ENCODE results near the gene AKAP12.
"Not testable (repeated sequence)": the region's sequence is repeated elsewhere in the genome, so short reads cannot be mapped to it uniquely, and the experiment has no call there.

AKAP12 gene

DNA sequence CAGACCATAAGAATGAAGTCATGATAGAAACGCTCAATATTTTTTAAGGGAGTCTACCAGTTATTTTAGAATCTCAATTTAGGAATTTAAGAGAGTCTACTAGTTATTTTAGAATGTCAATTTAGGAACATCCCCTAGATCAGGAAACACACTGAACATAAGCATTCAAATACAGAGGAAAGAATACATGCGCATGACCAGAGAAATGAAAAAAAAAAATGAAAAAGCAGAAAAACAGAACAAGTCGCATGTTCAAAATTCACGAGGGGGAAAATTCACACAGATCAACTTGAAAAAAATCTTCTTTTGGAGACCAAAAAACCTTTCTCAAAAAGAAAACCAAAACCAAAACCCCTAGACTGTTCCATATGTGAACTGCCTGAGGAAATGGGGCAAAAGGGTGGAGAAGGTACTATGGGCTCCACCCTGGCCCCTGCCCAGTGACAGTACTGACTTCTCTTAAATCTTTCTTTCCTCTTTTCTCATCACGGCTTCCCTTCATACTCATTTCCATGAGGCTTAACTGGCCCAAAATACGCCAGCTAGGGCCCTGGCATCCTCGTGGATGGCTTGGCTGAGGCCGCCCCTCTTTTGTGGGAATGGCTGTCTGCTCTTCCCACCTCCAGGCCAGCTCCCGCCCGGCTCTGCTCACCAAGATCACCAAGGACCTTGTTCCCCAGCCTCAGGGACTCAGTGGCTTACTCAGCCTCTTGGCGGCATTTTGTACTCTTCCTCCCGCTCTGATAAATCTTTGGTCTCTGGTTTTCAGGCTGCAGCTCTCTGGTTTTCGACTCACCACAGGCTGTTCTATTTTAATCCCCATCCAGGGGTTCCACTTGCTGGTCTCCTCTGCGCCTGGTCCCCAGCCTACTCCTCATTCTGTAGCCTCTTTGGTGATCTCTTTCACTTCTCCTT is 140.4 kb downstream of the AKAP12 start:
- no peak for DNase-seq (ENCODE audit: low read depth in 2 of 2)

GRCh38 chr6:151380848-151381205 is 141.1 kb downstream of the AKAP12 start:
- DNase-seq (ENCODE audit: low read depth in 2 of 2): no peak

DNA sequence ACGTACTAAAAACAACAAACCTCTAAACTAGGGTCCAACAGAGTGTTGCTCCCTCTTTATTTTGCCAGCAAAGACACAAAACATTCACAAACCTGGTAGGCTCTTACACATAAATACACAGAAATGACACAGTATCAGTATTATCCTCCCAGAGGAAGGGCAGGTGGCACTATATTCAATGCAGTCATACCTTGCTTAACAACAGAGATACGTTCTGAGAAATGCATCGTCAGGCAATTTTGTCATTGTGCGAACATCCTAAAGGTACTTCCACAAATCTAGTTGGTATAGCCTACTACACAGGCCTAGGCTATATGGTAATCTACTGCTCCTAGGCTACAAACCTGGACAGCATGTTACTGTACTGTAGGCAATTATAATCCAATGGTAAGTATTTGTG is 142.0 kb downstream of the AKAP12 start:
- DNase-seq (ENCODE audit: low read depth in 2 of 2): no peak

- DNase-seq (ENCODE audit: low read depth in 2 of 2): not testable (repeated sequence)
Measured at GRCh38 chr6:151382631-151383030, 142.9 kb downstream of the AKAP12 start.

DNA sequence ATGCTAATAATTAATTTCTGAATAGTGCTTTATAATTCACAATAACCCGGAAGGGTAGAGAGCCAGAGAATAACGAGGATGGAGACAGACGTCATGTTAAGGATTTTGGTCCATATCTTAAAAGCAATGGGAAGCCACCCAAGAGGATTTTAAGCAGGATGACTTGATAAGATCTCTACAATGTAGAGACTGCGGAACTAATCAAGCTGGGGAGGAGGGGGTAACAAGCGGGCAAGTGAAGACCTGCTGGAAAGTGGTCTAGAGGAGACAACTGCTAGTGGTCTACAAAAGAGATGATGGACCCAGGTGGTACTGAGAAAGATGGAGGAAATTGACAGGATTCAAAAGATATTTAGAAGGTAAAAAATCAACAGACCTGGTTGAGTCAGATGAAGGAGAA is 144.4 kb downstream of the AKAP12 start:
- no peak for DNase-seq (ENCODE audit: low read depth in 2 of 2)

- DNase-seq (ENCODE audit: low read depth in 2 of 2): no peak
Measured at GRCh38 chr6:151385177-151385576, 145.4 kb downstream of the AKAP12 start.

DNA sequence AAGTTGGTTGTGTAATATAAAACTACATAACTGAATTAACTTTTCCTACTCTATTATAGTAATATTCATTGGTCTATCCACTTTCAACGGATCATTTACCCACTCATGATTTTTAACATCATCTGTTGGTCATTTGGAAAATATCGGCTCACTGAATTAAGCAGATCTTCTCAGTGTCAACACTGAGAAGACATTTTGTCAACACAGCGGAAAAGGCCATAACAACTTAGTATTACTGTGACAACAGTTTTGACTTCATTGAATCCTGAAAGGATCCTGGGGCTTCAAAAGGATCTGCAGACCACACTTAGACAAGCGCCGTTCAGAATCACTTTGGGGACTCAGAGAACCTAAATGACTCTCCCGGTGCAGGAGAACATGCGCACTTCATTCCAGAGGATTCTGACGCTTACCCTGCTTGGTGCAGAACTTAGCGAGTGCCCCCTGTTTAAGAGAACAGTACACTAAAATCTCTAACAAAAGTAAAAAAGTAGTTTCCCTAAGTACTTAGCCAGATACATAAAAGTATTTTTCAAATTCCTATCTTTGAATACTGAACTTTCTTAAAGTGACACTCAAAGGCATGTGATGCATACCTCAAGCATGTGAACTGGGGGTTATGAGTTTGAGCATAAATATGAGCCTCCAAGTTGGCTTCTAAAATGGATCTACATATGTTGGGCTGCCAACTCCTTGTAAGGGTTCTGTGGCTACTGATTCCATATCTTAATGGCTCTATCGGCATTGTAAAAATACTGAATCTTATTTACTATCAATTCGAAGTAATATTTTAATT is 147.6 kb downstream of the AKAP12 start:
- no peak for DNase-seq (ENCODE audit: low read depth in 2 of 2)

DNA sequence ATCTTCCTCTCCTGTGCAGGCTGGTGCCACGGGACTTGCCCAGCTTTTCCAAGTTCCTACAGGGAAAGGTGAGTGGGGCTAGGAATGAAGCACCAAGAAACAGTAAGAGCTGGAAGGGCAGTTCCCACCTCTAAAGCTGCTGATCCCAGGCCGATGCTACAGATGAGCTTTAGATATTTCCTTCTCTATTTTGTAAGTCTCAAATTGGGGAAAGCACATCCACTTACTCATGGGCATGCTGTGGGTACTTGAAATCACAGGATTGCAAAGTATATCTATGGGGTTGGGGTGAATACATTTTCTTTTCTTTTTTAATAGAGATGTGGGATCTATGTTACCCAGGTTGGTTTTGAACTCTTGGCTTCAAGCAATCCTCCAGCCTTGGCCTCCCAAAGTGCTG is 148.5 kb downstream of the AKAP12 start:
- DNase-seq (ENCODE audit: low read depth in 2 of 2): no peak

GRCh38 chr6:151388997-151389617 is 149.3 kb downstream of the AKAP12 start:
- no peak for DNase-seq (ENCODE audit: low read depth in 2 of 2)

GRCh38 chr6:151389618-151390275 is 150.0 kb downstream of the AKAP12 start:
- no peak for DNase-seq (ENCODE audit: low read depth in 2 of 2)

- DNase-seq (ENCODE audit: low read depth in 2 of 2): peak; percentile 93 to 97
Measured at GRCh38 chr6:151390276-151390850, 150.6 kb downstream of the AKAP12 start.

DNA sequence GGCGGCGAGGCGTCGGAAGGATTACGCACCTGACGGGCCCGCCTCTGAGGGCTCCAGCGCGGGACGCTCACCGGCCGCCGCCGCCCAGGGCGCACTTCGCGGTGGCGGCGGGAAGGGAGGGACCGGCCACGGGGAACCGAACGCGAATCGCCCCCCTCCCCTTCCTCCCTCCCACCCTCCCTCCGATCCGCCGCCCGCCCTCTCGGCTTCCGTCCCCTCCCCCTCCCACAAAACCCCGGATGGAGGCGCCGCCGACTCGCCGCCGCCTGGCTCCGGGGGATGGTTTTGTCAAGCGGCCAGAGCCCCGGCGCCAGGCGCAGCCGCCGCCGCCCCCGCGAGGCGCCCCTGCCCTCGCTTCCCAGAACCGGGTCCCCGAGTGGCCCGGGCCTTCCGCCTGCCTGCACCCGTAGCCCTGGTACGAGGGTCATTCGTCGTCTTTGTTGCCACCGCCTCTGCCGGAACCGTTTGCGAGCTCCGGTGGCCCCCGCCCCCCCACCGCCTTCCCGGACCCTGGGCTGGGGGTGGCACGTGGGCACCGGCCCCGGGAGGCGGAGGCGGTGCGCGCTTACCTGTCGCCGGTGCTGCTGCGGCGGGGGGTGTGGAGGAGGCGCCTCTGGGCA is 151.2 kb downstream of the AKAP12 start:
- DNase-seq (ENCODE audit: low read depth in 2 of 2): peak; percentile 68 to 69

DNA sequence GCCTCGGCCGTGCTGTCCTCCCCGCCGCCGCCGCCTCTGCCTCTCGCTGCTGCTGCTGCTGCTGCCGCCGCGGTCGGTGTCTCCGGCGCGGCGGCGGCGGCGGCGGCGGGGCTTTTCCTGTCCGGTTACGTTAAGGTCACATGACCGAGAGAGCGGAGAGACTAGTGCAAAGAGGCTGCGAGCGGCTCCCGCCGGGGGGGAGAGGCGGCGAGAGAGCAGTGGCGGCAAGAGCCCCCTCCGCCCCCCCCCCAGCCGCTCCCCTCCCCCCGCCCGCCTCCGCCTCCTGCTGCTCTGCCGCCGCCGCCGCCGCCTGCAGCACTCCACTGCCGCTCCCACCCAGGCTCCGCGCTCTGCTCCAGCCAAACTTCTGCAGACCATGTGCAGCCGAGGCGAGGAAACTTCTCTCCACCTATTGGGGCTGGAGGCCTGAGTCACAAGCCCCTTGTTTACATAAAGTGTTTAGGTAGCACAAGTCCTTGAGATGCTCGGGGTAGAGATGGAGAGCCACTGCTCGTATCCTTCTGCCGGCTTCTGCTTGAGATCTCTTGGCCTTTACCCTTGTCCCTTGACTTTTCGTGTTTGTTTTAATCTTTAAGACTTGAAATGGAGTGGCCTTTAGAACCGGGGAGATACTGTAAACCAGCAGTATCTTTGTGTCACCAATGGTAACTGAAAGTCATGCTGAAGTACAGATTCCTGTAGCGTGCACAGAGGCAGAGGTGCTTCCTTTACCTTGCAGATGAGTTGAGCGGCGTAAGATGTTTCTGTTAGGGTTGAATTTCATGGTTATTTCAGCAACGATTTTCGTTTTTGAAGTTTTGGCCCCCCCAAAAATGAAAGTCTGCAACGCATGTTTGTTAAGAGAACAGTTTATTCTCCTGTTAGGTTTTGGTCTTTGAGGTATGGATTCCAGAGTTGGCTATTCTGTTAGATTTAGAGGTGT is 152.0 kb downstream of the AKAP12 start, which contains the start of gene ZBTB2:
Gene ZBTB2 (minus strand): TSS at position 89 of the 943 bp plus-strand sequence. CDS start 17,922 bp downstream, outside the sequence.
- DNase-seq (ENCODE audit: low read depth in 2 of 2): peak; percentile 41 to 43

DNA sequence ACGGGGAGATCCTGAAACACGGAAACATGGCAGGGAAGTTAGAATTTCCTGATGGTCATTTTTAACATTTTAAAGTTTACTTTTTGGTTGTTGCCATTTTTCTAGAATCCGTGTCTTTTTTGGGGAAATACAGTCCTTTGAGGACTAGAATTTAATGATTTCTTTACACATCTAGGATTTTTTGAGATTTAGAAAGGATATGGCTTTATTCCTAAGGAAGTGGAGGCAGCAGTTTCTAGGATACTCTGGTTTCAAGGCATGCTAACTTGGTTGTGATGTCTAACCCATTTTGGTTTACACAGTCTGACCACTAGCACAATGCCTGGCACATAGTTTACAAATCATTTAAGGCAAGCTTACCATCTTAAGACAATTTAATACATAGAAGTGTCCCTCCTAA is 152.7 kb downstream of the AKAP12 start:
- no peak for DNase-seq (ENCODE audit: low read depth in 2 of 2)

DNA sequence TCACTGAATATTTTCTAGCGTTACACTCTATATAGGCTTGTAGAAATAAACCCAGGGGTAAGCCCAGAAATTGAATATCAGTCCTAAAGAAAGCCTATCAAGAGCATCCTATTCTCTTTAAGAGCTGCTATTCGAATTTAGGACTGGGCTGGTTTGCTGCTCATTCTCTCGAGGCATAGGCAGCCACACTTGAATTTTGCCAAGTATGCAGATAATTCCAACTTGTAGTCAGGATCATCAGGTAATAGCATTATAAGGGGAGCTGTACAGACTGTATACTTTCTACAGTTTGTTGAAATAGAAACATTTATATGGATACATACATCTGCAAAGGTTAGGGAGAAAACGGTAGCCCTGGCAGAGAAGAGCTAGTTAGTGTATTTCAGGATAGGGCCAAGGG is 153.6 kb downstream of the AKAP12 start:
- no peak for DNase-seq (ENCODE audit: low read depth in 2 of 2)

DNA sequence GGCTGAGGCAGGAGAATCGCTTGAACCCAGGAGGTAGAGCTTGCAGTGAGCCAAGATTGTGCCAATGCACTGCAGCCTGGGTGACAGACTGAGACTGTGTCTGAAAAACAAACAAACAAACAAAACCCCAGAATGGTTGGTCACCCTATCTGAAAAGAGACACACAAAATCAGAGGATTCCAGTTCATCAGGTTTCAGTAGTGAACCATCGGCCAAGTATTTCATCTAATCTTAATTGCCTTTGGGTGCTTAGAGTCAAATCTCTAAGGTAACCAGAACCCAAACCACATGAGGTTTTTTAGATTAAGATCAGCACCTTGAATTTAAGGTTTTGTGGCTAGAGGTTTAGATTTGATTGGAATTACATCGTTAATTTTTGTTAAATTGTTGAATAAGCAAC is 159.9 kb downstream of the AKAP12 start:
- DNase-seq (ENCODE audit: low read depth in 2 of 2): no peak

- no peak for DNase-seq (ENCODE audit: low read depth in 2 of 2)
Measured at GRCh38 chr6:151400473-151400872, 160.7 kb downstream of the AKAP12 start.

DNA sequence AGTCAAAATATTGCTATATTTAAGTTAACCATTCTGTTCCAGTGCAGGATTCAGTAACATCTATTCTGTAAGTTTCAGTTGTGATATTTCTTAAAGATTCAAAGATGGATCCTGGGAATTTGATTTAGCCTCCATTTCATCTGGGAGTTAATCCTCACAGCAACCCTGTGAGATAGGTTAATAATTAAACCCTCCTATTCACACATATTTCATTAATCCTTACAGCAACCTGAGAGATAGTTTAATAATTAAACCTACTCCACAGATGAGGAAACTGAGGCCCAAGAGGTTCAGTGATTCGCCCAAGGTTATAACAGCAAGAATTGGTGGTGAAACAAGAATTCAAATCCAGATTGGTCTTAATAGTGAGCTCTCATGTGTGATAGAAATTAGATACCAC is 162.5 kb downstream of the AKAP12 start:
- no peak for DNase-seq (ENCODE audit: low read depth in 2 of 2)

GRCh38 chr6:151403919-151404308 is 164.1 kb downstream of the AKAP12 start:
- no peak for DNase-seq (ENCODE audit: low read depth in 2 of 2)
